KMS-11 (cell line): Measurements from ENCODE around the gene SIN3B.

Experiments
- H2AFZ ChIP-seq: fragments of 200-600 bp; sonication (generic); 2 replicates; pipeline ENCODE4 v1.6.1; 2016; ENCODE audit warnings: antibody characterized with exemption, mixed run types, low read depth
- H3K27ac ChIP-seq: fragments of 200-600 bp; sonication (generic); 2 replicates; pipeline ENCODE4 v1.6.1; 2016; ENCODE audit warnings: mild to moderate bottlenecking, mixed run types
- H3K27me3 ChIP-seq: fragments of 200-600 bp; sonication (generic); 2 replicates; pipeline ENCODE4 v1.6.1; 2017; ENCODE audit warnings: mild to moderate bottlenecking, low read depth, mixed run types, moderate library complexity; ENCODE audit not compliant: insufficient read depth
- H3K36me3 ChIP-seq: fragments of 200-600 bp; sonication (generic); 2 replicates; pipeline ENCODE4 v1.6.1; 2017; ENCODE audit warnings: mild to moderate bottlenecking, mixed run types; ENCODE audit not compliant: insufficient read depth
- H3K4me1 ChIP-seq: fragments of 200-600 bp; sonication (generic); 2 replicates; pipeline ENCODE4 v1.6.1; 2016; ENCODE audit warnings: mild to moderate bottlenecking, low read depth, mixed run types; ENCODE audit not compliant: poor library complexity, severe bottlenecking
- H3K4me2 ChIP-seq: fragments of 200-600 bp; sonication (generic); 2 replicates; pipeline ENCODE4 v1.7.0; 2016; ENCODE audit warnings: mild to moderate bottlenecking, mixed run types
- H3K4me3 ChIP-seq: fragments of 200-600 bp; sonication (generic); IDR thresholded peaks from 2 replicates; pipeline ENCODE4 v1.6.1; 2017; ENCODE audit warnings: low read depth, low read length, mixed read lengths; ENCODE audit not compliant: insufficient read depth
- H3K79me2 ChIP-seq: fragments of 200-600 bp; sonication (generic); 2 replicates; pipeline ENCODE4 v1.6.1; 2016; ENCODE audit warnings: low read depth, mixed run types; ENCODE audit not compliant: insufficient read depth
- H3K9ac ChIP-seq: fragments of 200-600 bp; sonication (generic); 2 replicates; pipeline ENCODE4 v1.6.1; 2016; ENCODE audit warnings: mild to moderate bottlenecking, mixed run types
- H4K20me1 ChIP-seq: fragments of 200-600 bp; sonication (generic); 2 replicates; pipeline ENCODE4 v1.6.1; 2016; ENCODE audit warnings: mild to moderate bottlenecking, mixed run types; ENCODE audit not compliant: insufficient read depth
- CTCF ChIP-seq: fragments of 200-600 bp; sonication (generic); conservative IDR thresholded peaks from 2 replicates; pipeline ENCODE4 v1.6.1; 2017; ENCODE audit warnings: low read depth, mild to moderate bottlenecking, antibody characterized with exemption, low read length, moderate library complexity, mixed read lengths

Gene SIN3B

GRCh38 chr19:16882146-16882545, 52.9 kb downstream of the SIN3B start:
- Histone ChIP-seq H3K27me3 (no peaks in the 10 kb centered on the region), H3K36me3 (peaks cover 5% of the 10 kb centered on the region; the same call in 1 of the 2 replicates), H3K4me3 (no peak overlapping the region), H3K4me1 (peaks cover 29% of the 10 kb centered on the region), H3K79me2 (no peaks in the 10 kb centered on the region), H3K9ac (no peak overlapping the region), H3K27ac (no peak overlapping the region), H3K4me2 (no peak overlapping the region), H4K20me1 (no peaks in the 10 kb centered on the region), H2AFZ (no peak overlapping the region)
- TF ChIP-seq CTCF: no peak

GRCh38 chr19:16883522-16883921, 54.3 kb downstream of the SIN3B start:
- H4K20me1 ChIP-seq: no peaks in the 10 kb centered on the region

GRCh38 chr19:16885166-16885565, 56.0 kb downstream of the SIN3B start:
- Histone ChIP-seq H3K27me3 (no peaks in the 10 kb centered on the region), H4K20me1 (no peaks in the 10 kb centered on the region), H3K36me3 (no peaks in the 10 kb centered on the region), H3K4me2 (no peak overlapping the region), H3K27ac (no peak overlapping the region), H3K4me1 (peaks cover 54% of the 10 kb centered on the region), H3K79me2 (0 out of 2 replicates have a peak, but pooled peaks cover 9% of the 10 kb centered on the region), H3K9ac (no peak overlapping the region), H3K4me3 (no peak overlapping the region), H2AFZ (no peak overlapping the region)
- no peak for TF ChIP-seq CTCF

More at GRCh38 chr19:16883522-16883921, 54.3 kb downstream of the SIN3B start:
- 0 out of 2 replicates have a peak, but pooled peaks cover 5% of the 10 kb centered on the region for H3K36me3 ChIP-seq
- peak overlapping the region; percentile 30; the same call in 1 of the 2 replicates for H2AFZ ChIP-seq
- H3K79me2 ChIP-seq: no peaks in the 10 kb centered on the region
- peak overlapping the region; percentile 57; the same call in 1 of the 2 replicates for H3K27ac ChIP-seq
- H3K4me3 ChIP-seq: no peak overlapping the region
- TF ChIP-seq CTCF: no peak
- no peaks in the 10 kb centered on the region for H3K27me3 ChIP-seq
- H3K9ac ChIP-seq: no peak overlapping the region
- H3K4me1 ChIP-seq: peaks cover 41% of the 10 kb centered on the region
- peak overlapping the region; percentile 42; the same call in 1 of the 2 replicates for H3K4me2 ChIP-seq

GRCh38 chr19:16886305-16886880, 57.2 kb downstream of the SIN3B start:
- Histone ChIP-seq H3K27me3 (no peaks in the 10 kb centered on the region), H3K4me1 (peaks cover 61% of the 10 kb centered on the region), H3K4me2 (no peak overlapping the region), H3K9ac (no peak overlapping the region), H3K27ac (no peak overlapping the region), H3K79me2 (0 out of 2 replicates have a peak, but pooled peaks cover 10% of the 10 kb centered on the region), H3K36me3 (no peaks in the 10 kb centered on the region), H2AFZ (no peak overlapping the region), H3K4me3 (no peak overlapping the region), H4K20me1 (no peaks in the 10 kb centered on the region)
- no peak for TF ChIP-seq CTCF
